Measurements from ENCODE around the gene BEGAIN. TPM values are rescaled to one million over a fixed set of nuclear protein-coding genes. Genes with fewer than 3 reads are reported as not detected.

BEGAIN gene
- total RNA-seq, 2 experiments from 2014 or later, result 5.9 to 6.6 TPM

DNA sequence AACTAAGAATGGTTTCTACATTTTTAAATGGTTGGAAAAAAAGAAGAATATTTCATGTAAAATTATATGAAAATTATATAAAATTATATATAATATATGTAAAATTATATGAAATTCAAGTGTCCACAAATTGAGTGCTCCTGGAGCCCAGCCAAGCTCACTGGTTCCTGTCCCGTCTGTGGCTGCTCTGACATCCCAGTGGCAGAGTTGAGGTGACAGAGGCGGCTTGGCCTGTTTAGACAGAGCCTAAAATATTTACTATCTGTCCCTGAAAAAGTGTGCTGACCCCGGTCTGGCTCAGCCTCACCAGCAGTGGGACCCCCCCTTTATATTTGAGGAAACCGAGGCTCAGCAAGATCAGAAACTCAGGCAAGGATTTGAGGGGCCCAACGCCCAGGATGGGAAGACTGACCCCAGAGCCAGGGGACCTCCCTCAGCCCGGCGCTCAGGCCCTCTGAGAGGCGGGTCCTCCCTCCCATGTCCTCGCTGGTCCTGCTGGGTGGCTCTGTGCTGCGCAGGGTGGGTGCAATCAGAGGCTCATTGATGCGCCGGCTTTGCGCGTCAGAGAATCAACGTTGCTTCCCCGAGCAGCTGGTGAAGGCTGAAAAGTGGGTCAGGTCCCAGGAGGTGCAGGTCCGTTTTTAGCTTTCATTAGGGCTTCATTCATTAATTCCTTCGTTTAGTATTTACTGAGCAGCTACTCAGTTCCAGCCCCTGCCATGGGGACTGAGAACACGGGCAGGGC, 21.5 kb upstream of the BEGAIN start:
- Mint-ChIP-seq H3K27ac (no peak overlapping the region), H3K27me3 (no peaks in the 10 kb centered on the region), H3K4me3 (no peak overlapping the region), H3K36me3 (no peaks in the 10 kb centered on the region), H3K4me1 (no peaks in the 10 kb centered on the region), H3K9me3 (no peaks in the 10 kb centered on the region)
- no peak for DNase-seq

GRCh38 chr14:100608064-100608463, 20.8 kb upstream of the BEGAIN start:
- no peaks in the 10 kb centered on the region for H3K36me3 Mint-ChIP-seq
- no peak overlapping the region for H3K27ac Mint-ChIP-seq
- H3K27me3 Mint-ChIP-seq, result no peaks in the 10 kb centered on the region
- no peak overlapping the region for H3K4me3 Mint-ChIP-seq
- no peaks in the 10 kb centered on the region for H3K9me3 Mint-ChIP-seq
- no peaks in the 10 kb centered on the region for H3K4me1 Mint-ChIP-seq
- no peak for DNase-seq

- Mint-ChIP-seq H3K4me3 (no peak overlapping the region), H3K27ac (no peak overlapping the region), H3K4me1 (no peaks in the 10 kb centered on the region), H3K36me3 (no peaks in the 10 kb centered on the region), H3K27me3 (no peaks in the 10 kb centered on the region), H3K9me3 (peaks cover 2% of the 10 kb centered on the region)
- DNase-seq, result no peak
These were observed 20.4 kb upstream of the BEGAIN start for GRCh38 chr14:100607611-100607956.

GRCh38 chr14:100606687-100607610, 19.7 kb upstream of the BEGAIN start:
- Mint-ChIP-seq H3K4me1 (no peaks in the 10 kb centered on the region), H3K9me3 (peaks cover 8% of the 10 kb centered on the region), H3K27me3 (no peaks in the 10 kb centered on the region), H3K36me3 (peaks cover 2% of the 10 kb centered on the region), H3K4me3 (no peak overlapping the region), H3K27ac (no peak overlapping the region)
- no peak for DNase-seq

- H3K4me3 Mint-ChIP-seq, result no peak overlapping the region
These were observed 18.8 kb upstream of the BEGAIN start for GRCh38 chr14:100605706-100606686.

GRCh38 chr14:100605230-100605629, 18.0 kb upstream of the BEGAIN start:
- H3K27me3 Mint-ChIP-seq, result no peaks in the 10 kb centered on the region
- no peak overlapping the region for H3K27ac Mint-ChIP-seq
- DNase-seq, result no peak
- H3K36me3 Mint-ChIP-seq, result peaks cover 4% of the 10 kb centered on the region
- no peaks in the 10 kb centered on the region for H3K4me1 Mint-ChIP-seq
- H3K4me3 Mint-ChIP-seq, result no peak overlapping the region
- peaks cover 16% of the 10 kb centered on the region for H3K9me3 Mint-ChIP-seq

More at GRCh38 chr14:100605706-100606686, 18.8 kb upstream of the BEGAIN start:
- Mint-ChIP-seq H3K27me3 (no peaks in the 10 kb centered on the region), H3K27ac (no peak overlapping the region), H3K9me3 (peaks cover 15% of the 10 kb centered on the region), H3K36me3 (peaks cover 4% of the 10 kb centered on the region), H3K4me1 (no peaks in the 10 kb centered on the region)
- no peak for DNase-seq

DNA sequence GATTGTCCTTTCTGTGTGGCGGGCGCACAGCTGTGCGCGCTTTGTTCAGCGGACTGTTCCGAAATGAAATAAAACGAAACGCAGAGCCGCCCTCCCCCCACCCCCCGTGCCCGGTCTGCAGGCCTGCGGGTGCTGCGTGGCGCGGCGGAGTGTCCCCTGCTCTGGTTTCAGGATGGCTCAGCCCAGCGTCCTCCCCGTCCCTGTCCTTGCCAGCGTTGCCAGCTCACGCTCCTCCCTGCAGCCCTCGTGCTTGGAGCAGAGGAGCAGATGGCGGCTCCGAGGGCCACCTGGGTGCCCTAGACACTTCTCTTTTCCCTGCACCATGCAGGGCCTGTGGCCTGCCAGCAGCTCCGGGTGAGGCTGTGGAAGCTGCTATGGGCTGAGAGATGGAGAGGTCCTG, 17.5 kb upstream of the BEGAIN start:
- Mint-ChIP-seq H3K4me3 (no peak overlapping the region), H3K36me3 (peaks cover 4% of the 10 kb centered on the region), H3K27me3 (no peaks in the 10 kb centered on the region), H3K4me1 (no peaks in the 10 kb centered on the region), H3K27ac (no peak overlapping the region), H3K9me3 (peaks cover 16% of the 10 kb centered on the region)
- no peak for DNase-seq

GRCh38 chr14:100604121-100604501, 16.9 kb upstream of the BEGAIN start:
- no peak for DNase-seq
- Mint-ChIP-seq H3K36me3 (peaks cover 4% of the 10 kb centered on the region), H3K27me3 (no peaks in the 10 kb centered on the region), H3K27ac (no peak overlapping the region), H3K9me3 (peaks cover 16% of the 10 kb centered on the region), H3K4me1 (no peaks in the 10 kb centered on the region), H3K4me3 (no peak overlapping the region)

DNA sequence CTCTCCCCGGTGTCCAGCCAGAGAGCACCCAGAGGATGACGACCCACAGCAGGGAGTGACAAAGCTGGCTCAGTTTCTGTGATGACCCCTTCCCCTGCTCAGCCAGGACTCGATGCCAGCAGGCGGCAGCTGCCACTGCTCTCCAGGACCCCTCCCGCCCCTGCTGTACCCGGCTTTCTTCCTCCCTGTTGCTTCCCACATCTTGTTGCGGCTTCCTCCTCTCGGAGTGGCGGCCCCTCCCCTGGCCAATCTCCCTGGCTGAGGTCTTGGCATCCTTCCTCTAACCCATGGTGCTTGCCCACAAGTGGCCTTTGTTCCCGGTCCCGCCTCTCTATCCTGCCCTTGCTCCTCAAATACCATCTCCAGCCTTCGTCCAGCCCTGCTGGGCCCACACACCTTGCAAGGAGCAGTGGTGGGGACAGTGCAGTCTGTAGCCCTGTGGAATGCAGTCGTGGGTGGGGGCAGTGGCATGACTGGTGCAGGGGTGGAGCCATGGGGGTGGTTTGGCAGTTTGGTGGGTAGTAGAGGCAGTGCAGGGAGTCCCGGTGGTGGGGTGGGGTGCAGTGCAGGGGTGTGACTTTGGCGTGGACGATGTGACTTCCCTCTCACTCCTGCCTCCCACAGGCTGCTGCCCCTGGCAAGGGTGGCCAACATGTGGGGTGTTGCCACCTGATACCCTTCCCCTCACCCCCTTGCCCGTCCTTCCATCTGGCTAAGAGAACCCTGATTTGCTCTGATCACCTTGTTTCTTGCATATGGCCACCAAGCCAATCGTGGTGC, 16.3 kb upstream of the BEGAIN start:
- no peaks in the 10 kb centered on the region for H3K4me1 Mint-ChIP-seq
- H3K36me3 Mint-ChIP-seq, result peaks cover 4% of the 10 kb centered on the region
- H3K27me3 Mint-ChIP-seq, result no peaks in the 10 kb centered on the region
- DNase-seq, result no peak
- no peak overlapping the region for H3K4me3 Mint-ChIP-seq
- H3K9me3 Mint-ChIP-seq, result peaks cover 16% of the 10 kb centered on the region
- H3K27ac Mint-ChIP-seq, result no peak overlapping the region

GRCh38 chr14:100602621-100603230, 15.5 kb upstream of the BEGAIN start:
- Mint-ChIP-seq H3K27me3 (no peaks in the 10 kb centered on the region), H3K9me3 (peaks cover 16% of the 10 kb centered on the region), H3K36me3 (peaks cover 4% of the 10 kb centered on the region), H3K4me3 (no peak overlapping the region), H3K4me1 (no peaks in the 10 kb centered on the region), H3K27ac (no peak overlapping the region)
- no peak for DNase-seq

DNA sequence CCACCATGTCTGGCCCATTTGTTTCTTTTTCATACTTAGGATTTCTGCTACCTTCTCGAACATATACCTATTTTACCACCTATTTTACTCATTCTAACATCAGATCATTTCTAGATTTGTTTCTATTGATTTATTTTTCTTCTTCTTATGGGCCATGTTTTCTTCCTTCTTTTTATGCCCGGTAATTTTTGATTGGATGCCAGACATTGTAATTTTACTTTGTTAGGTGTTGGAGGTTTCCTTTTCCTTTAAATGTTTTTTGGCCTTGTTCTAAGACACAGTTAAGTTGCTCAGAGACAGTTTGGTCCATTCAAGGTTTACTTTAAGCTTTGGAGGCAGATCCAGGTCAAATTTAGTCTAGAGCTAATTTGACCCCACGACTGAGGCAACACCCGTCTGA, 14.7 kb upstream of the BEGAIN start:
- no peak for DNase-seq
- H3K4me1 Mint-ChIP-seq, result no peaks in the 10 kb centered on the region
- H3K4me3 Mint-ChIP-seq, result no peak overlapping the region
- H3K9me3 Mint-ChIP-seq, result peaks cover 16% of the 10 kb centered on the region
- no peaks in the 10 kb centered on the region for H3K27me3 Mint-ChIP-seq
- H3K36me3 Mint-ChIP-seq, result peaks cover 4% of the 10 kb centered on the region
- no peak overlapping the region for H3K27ac Mint-ChIP-seq

- Mint-ChIP-seq H3K27me3 (no peaks in the 10 kb centered on the region), H3K4me3 (no peak overlapping the region), H3K4me1 (no peaks in the 10 kb centered on the region), H3K27ac (no peak overlapping the region), H3K36me3 (peaks cover 4% of the 10 kb centered on the region), H3K9me3 (peaks cover 16% of the 10 kb centered on the region)
- DNase-seq, result no peak
These were observed 13.8 kb upstream of the BEGAIN start for GRCh38 chr14:100601064-100601463.

- no peak for DNase-seq
- no peak overlapping the region for H3K27ac Mint-ChIP-seq
- H3K9me3 Mint-ChIP-seq, result peaks cover 16% of the 10 kb centered on the region
- H3K4me1 Mint-ChIP-seq, result no peaks in the 10 kb centered on the region
- H3K27me3 Mint-ChIP-seq, result no peaks in the 10 kb centered on the region
- H3K36me3 Mint-ChIP-seq, result peaks cover 4% of the 10 kb centered on the region
- H3K4me3 Mint-ChIP-seq, result no peak overlapping the region
These were observed 12.8 kb upstream of the BEGAIN start for GRCh38 chr14:100599981-100600380.

- Mint-ChIP-seq H3K27me3 (peaks cover 7% of the 10 kb centered on the region), H3K9me3 (no peaks in the 10 kb centered on the region), H3K4me3 (no peak overlapping the region), H3K27ac (no peak overlapping the region), H3K36me3 (no peaks in the 10 kb centered on the region), H3K4me1 (no peaks in the 10 kb centered on the region)
- DNase-seq, result no peak
These were observed 7.4 kb upstream of the BEGAIN start for GRCh38 chr14:100594625-100594951.

All from activated naive CD8-positive, alpha-beta T cell treated with anti-CD3 and anti-CD28 coated beads for 36 hours (primary cell).